GM21825 (cell line): ENCODE data around the gene BLZF1.
"Not testable (repeated sequence)": the region's sequence is repeated elsewhere in the genome, so short reads cannot be mapped to it uniquely, and the experiment has no call there.

Experiments
- ATAC-seq: cut with Tn5 transposase; IDR thresholded peaks from one replicate; pipeline ENCODE4 v1.9.1; 2021; ENCODE audit warnings: mild to moderate bottlenecking, moderate library complexity; ENCODE audit not compliant: unreplicated experiment

The BLZF1 gene

GRCh38 chr1:169367686-169368405, at the start of gene BLZF1, which contains the start of gene NME7:
Gene BLZF1, plus strand, starts transcription at chr1:169368195. Its CDS starts 1,328 bp downstream, at chr1:169369523.
Gene NME7, minus strand, starts transcription at chr1:169367797. Its CDS starts 87 bp downstream, at chr1:169367710.
- ATAC-seq: peak; percentile 97

DNA sequence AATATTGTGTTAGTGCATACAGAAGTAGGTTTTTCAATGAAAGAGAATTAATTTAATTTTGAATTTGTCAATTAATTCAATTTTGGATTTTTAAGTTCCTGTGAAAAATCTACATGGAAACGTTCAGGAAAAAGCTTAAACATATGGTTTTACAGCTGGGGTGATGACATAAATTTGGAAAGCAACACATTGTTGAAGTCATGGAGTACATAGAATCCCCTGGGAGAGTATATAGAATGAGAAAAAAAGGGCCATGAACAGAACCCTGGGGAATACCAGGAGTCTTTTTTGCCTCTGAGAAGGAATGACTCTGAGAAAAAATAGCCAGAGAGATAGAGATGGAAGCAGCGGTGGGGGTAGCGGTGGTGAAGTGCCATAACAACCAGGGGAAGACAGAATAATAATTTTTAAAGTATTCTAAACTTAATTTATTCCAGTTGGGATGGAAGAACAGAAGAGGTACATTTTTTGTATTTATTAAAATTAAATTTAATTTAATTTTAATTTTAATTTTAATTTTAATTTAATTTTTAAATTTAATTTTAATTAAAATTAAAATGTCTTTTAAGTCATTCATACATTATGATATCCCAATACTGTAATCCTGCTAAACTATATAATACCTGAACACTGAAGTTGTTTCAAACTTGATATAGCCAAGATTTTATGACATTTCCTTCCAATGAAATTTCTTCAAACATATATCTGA, 49.3 kb upstream of the BLZF1 start:
- no peak for ATAC-seq

GRCh38 chr1:169321539-169321938, 46.5 kb upstream of the BLZF1 start:
- no peak for ATAC-seq

- no peak for ATAC-seq
These were observed 45.9 kb upstream of the BLZF1 start for GRCh38 chr1:169322138-169322537.

- no peak for ATAC-seq
These were observed 42.9 kb upstream of the BLZF1 start for GRCh38 chr1:169325117-169325516.

- peak; percentile 32 for ATAC-seq
These were observed 41.6 kb upstream of the BLZF1 start for GRCh38 chr1:169326261-169326955.

GRCh38 chr1:169326956-169327268, 41.1 kb upstream of the BLZF1 start:
- ATAC-seq: peak; percentile 97

DNA sequence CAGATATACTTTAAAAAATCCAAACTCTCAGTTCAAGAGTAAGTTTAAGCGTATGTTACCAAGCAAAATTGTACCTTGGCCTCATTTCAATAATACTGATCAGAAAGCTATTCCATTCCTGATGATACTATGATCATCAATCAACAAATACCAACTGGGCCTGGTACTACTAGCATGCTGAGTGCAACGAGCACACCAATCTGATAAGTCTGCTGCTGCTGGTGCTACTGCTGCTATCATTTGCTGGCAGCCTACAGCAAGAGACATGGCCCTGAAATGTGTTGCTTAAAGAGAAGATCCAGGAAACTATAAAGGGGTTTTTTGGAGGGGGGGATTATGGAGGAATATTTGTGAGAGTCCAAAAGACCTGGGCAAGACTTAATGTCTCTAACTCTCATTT, 40.1 kb upstream of the BLZF1 start:
- no peak for ATAC-seq

DNA sequence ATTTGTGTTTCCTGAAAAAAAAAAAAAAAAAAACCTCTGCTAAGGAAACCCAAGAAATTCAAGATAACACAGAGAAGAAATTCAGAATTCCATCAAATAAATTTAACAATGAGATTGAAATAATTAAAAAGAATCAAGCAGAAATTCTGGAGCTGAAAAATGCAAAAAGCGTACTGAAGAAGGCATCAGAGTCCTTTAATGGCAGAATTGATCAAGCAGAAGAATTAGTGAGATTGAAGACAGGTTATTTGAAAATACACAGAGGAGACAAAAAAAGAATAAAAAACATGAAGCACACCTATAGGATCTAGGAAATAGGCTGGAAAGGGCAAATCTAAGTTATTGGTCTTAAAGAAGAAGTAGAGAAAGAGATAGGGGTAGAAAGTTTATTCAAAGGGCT, 38.6 kb upstream of the BLZF1 start:
- ATAC-seq: no peak

DNA sequence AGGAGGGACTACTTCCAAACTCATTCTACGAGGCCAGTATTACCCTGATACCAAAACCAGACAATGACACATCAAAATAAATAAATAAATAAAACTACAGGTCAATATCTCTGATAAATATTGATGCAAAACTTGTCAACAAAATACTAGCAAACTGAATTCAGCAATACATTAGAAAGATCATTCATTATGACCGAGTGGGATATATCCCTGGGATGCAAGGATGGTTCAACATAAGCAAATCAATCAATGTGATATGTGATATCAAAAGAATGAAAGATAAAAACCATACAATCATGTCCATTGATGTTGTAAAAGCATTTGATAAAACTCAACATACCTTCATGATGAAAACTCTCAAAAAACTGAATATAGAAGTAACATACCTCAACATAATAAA, 37.1 kb upstream of the BLZF1 start:
- no peak for ATAC-seq

DNA sequence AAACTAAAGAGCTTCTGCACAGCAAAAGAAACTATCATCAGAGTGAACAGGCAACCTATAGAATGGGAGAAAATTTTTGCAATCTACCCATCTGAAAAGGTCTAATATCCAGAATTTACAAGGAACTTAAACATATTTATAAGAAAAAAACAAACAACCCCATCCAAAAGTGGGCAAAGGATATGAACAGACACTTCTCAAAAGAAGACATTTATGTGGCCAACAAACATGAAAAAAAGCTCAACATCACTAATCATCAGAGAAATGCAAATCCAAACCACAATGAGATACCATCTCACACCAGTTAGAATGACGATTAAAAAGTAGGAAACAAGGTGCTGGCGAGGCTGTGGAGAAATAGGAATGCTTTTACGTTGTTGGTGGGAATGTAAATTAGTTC, 33.3 kb upstream of the BLZF1 start:
- not testable (repeated sequence) for ATAC-seq

- not testable (repeated sequence) for ATAC-seq
These were observed 30.9 kb upstream of the BLZF1 start for GRCh38 chr1:169336947-169337715.

- no peak for ATAC-seq
These were observed 29.4 kb upstream of the BLZF1 start for GRCh38 chr1:169338617-169339016.

DNA sequence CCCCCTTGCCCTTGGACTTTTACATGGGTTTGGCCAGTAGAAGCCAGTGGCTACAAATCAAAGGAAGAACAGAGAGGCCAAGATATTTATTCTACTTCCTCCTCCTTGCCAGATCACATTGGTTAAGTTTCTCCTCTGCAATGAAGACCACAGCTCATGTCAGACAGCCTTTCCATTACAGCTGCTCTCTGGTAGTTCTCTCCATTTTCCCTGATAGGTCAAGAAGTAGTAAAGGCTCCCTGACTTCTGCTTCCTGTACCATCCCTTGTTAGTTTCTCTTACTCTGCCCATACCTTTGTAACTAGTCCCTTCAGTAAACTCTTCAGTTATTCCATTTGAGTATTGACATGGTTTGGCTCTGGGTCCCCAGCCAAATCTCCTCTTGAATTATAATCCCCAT, 28.2 kb upstream of the BLZF1 start:
- ATAC-seq: no peak

DNA sequence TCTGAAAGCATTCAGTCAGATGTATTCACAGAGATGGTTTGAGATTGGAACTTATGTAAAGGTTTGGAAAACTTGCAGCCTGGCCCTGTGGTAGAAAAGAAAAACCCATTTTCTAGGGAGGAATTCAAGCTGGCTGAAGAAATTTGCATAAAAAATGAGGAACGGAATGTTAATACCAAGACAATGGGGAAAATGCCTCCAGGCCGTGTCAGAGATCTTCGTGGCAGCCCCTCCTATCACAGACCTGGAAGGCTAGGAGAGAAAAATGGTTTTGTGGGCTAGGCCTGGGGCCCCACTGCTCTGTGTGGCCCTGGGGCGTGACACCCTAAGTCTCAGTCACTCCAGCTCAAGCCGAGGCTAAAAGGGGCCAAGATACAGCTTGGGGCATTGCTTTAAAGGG, 27.1 kb upstream of the BLZF1 start:
- ATAC-seq: no peak

GRCh38 chr1:169342096-169342495, 25.9 kb upstream of the BLZF1 start:
- ATAC-seq: not testable (repeated sequence)

DNA sequence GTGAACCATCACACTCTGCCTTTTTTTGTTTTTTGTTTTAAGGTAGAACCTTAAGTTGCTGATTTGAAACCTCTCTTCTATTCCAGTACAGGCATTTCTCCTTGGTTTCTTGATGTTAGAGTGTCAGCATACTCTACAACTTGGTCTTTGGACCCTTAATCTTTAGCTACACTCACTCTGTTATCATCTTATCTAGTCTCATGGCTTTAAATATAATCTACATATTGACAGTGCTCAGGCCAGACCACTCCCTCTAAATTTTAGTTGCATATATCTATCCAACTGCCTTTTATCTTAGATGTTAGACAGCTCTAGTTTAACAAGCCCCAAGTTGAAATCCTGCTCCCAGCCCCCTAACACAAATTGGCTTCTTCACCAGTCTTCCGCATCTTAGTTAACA, 22.5 kb upstream of the BLZF1 start:
- ATAC-seq: no peak

- ATAC-seq: no peak
These were observed 21.9 kb upstream of the BLZF1 start for GRCh38 chr1:169346036-169346589.

- no peak for ATAC-seq
These were observed 20.2 kb upstream of the BLZF1 start for GRCh38 chr1:169347688-169348382.

DNA sequence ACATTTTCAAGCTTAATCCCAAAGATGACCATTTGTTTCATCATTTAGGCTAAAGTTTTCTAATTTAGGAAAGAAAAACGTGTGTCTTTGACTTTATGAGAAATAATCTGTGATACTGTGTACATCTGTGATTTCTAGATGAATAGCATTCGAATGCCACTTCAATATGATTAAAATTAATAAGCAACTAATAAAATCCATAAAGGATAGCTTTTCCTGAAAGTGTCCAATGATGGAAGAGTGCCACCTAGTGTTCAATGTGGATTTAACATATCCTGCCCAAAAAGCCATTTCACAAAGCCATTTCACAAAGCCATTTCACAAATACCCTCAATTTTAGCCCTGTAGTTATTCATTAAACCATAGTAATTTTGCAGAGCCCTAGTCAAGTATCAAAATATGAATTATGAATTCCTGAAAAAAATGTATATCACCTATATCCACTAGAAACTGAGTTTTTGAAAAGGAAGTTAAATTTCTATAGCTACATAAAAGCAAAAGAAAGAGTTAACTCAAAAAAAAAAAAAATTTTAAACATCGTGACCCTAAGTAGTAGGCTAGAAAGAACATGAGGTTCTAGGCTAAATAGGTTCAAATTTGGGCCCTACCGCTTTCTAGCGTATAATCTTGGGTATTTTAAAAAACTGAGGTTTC, 19.5 kb upstream of the BLZF1 start:
- no peak for ATAC-seq
